GM18861 (cell line): ENCODE results near the gene SYNDIG1.

Source experiments
- ATAC-seq: cut with Tn5 transposase; IDR thresholded peaks from one replicate; pipeline ENCODE4 v1.9.1; 2021; ENCODE audit not compliant: unreplicated experiment

The SYNDIG1 gene

GRCh38 chr20:24686156-24686555 is 216.7 kb downstream of the SYNDIG1 start:
- ATAC-seq: no peak

DNA sequence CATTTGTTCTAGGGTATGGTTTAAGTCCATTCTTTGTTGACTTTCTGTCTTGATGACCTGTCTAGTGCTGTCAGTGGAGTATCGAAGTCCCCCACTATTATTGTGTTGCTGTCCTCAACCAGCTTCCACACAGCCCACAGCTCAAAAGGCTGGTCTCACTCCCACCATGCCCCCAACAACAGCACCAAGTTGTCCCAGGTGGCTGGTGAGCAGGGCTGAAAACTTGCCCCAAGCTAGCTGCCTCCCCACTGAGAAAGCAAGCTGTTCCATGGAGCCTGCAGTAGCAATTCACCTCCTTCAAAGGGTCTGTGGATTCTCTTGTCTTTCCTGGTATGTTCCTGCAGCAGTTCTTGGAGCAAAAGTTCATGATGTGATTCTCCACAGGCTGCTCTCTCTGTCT is 221.0 kb downstream of the SYNDIG1 start:
- no peak for ATAC-seq

DNA sequence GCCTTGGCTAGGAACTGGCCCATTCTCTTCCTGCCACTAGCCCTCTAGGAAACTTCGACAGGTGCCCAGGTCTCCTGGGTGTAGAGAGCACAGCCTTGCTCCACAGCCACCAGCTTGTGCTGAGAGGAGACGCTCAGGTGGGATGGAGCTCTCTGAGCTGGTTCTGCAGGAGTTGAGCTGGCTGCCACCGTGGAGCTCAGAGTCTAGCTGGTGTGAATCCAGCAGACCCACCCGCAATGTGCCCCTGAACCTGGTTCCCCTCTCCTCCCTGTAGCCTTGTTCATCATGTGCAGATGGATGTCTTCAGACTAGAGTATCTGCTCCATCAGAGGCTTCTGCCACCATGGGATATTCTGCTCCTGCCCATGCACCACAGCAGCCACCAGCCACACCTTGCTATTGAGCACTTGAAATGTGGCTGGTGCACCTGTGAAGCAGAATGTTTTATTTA is 222.5 kb downstream of the SYNDIG1 start:
- no peak for ATAC-seq

GRCh38 chr20:24692446-24693200 is 223.2 kb downstream of the SYNDIG1 start:
- ATAC-seq: no peak

DNA sequence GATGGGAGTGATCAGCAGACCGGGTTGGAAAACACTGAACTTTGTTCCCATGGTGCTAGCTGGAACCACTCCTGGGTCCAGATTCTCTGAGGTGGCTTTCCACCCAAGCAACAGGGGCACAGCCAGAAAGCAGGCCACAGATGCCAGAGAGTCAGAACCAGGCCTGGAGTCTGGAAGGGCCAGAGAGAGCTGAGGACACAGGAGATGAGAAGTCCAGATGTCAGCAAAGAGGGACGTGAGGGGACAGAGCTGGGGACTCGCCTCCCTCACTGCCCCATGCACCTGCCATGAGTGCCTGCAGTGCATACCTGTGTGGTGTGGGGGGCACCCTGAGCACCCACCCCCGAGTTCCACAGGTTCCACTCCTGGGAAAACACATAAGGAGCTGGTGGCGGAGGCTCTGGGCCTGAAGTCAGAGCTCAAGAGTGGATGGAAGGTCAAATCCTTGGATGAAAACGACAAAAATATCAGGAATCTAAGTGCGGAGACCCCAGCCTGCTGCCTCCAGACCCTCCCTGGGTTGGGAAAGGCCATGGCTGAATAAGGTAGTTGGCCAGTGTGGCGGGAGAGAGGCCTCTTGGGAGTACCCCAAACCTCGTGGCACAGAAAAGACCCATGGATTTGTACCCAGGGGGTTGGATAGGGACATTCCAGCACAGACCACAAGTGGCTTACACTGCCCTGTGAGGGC is 224.2 kb downstream of the SYNDIG1 start:
- ATAC-seq: no peak

GRCh38 chr20:24694157-24694726 is 224.8 kb downstream of the SYNDIG1 start:
- no peak for ATAC-seq

DNA sequence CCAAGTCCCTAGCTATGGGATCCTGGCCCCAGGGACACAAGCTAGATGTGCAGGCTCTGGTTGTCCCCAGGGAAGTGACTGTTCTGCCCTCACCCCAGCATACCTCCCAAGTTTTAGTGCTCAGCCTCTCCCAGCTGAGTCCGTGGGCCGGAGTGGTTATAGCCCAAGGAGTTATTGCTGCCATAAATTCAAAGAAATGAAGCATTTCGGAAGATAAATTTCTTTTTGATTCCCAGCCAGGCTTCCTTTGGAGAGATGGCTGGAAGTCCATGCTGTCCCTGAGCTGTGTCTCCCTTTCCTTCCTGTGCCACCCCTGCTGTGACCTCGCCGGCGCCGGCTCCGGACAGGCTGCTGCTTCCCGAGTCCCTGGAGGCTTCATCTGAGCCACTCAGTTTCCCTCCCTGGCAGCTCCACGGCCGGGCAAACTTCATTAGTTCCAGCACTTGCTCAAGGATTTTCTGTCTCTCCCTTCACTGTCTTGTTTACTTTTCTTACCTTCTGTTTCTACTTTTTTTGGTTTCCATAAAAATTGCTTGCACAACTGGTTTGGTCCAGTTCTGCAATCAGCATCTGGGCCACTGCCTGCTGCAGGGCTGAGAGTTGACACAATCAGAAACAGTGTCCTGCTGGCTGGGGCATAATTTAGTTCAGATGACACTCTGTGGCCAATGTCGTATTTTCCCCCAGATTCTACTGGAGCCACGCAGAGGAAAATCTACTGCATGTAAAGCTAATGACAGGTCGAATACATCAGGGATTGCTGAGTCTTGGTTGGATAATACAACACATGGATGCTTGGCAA is 225.5 kb downstream of the SYNDIG1 start:
- ATAC-seq: no peak

GRCh38 chr20:24695529-24696225 is 226.2 kb downstream of the SYNDIG1 start:
- ATAC-seq: no peak

DNA sequence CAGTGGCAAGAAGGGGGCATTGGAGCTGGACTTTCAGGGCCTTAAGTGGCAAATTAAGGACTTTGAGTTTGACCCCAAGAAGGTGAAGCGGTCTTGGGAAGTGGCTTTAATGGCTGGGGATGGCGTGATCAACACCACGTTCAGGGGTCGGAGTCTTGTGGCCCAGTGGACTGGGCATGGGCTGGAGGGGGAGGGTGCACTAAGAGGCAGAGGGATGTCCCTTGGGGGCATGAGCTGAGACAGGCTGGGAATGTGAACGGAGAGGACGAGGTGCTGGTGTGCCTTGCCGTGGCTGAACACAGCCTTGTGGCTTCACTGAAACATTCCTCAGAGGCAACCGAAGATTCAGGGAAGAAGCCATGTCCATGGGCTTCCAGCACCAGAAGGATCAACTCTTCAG is 227.0 kb downstream of the SYNDIG1 start:
- ATAC-seq: no peak

GRCh38 chr20:24697411-24697810 is 228.0 kb downstream of the SYNDIG1 start:
- no peak for ATAC-seq

DNA sequence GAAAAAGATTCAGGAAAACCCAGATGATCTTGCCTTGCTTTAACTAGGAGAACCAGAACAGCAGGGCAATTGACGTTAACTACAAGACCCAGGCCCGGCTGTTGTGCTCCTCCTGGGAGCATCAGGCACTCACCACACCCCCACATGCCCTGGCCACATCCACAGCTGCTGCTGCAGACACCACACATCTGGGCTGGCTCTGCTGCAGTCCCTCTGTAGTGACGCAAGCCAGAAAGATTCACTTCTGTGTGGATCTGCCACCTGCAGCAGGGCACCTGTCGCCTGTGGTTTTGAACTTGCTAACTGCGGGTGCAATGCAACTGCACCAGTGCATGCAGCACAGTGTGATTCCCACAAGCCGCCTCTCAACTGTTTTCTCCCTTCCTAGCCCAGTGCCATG is 228.8 kb downstream of the SYNDIG1 start:
- no peak for ATAC-seq

- ATAC-seq: no peak
Observed at GRCh38 chr20:24698706-24699206, 229.3 kb downstream of the SYNDIG1 start.

GRCh38 chr20:24699321-24700165 is 230.1 kb downstream of the SYNDIG1 start:
- ATAC-seq: no peak

GRCh38 chr20:24700166-24700860 is 230.9 kb downstream of the SYNDIG1 start:
- no peak for ATAC-seq

DNA sequence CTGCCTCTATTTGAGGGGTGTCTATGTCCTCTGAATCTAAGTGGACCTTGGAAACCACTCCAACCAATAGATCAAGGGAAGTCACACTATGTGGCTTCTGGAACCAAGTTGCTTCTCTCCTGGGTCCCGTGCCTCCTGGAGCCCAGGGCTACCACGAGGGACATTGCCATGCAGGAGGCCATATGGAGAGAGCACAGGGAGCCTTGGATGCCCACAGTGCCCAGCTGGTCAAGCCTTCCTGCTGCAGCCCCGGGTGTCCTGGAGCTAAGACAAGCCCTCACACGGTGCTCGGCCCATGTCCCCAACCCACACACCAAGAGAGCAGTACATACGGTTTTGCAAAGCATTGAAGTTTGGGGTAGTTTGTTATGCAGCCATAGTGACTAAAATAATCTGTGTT is 231.6 kb downstream of the SYNDIG1 start:
- ATAC-seq: no peak

DNA sequence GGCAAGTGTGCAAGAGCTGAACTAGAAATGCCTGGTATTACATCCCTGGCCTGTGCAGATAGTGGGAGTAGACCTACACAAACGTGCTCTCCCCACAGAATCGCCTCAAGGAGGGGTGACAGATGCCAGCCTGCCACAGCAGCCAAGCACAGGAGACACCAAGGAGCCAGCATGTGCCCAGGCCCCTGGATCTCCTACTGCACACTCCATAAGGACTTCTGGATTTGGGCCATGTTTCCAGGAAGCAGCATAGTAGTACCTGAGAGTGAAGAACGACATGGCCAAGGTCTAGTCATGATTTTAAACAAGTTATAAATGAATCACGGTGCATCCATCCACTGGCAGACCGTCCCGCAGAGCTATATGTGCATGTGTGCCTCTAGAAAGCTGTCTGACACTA is 232.2 kb downstream of the SYNDIG1 start:
- no peak for ATAC-seq

GRCh38 chr20:24702501-24703283 is 233.3 kb downstream of the SYNDIG1 start:
- ATAC-seq: no peak

DNA sequence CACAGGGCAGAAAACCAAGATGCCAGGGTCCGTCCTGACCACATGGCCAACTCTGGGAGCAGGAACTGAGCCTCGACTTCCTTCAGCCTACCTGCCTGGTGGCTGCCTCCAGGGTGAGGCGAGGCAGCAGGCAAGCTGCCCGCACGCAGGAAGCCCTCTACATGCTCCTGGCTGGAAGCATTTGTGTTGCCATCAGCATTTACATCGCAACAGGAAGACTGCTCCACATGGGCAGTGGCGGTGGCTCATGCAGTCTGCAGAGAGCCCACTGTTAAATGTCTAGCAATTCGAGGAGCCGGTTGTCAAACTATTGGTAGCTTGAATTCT is 233.8 kb downstream of the SYNDIG1 start:
- ATAC-seq: no peak
